Inflammatory macrophage (primary cell): ENCODE measurements around the gene TP53I13.

Source experiments
- DNase-seq, 2 donors: peaks; one replicate each; pipeline ENCODE4 v3.0.0-alpha.2; 2020 to 2022

TP53I13 gene

GRCh38 chr17:29582254-29582765, 13.8 kb downstream of the TP53I13 start:
- no peak for DNase-seq

- DNase-seq, result no peak
Measured at GRCh38 chr17:29582772-29583171, 14.3 kb downstream of the TP53I13 start.

DNA sequence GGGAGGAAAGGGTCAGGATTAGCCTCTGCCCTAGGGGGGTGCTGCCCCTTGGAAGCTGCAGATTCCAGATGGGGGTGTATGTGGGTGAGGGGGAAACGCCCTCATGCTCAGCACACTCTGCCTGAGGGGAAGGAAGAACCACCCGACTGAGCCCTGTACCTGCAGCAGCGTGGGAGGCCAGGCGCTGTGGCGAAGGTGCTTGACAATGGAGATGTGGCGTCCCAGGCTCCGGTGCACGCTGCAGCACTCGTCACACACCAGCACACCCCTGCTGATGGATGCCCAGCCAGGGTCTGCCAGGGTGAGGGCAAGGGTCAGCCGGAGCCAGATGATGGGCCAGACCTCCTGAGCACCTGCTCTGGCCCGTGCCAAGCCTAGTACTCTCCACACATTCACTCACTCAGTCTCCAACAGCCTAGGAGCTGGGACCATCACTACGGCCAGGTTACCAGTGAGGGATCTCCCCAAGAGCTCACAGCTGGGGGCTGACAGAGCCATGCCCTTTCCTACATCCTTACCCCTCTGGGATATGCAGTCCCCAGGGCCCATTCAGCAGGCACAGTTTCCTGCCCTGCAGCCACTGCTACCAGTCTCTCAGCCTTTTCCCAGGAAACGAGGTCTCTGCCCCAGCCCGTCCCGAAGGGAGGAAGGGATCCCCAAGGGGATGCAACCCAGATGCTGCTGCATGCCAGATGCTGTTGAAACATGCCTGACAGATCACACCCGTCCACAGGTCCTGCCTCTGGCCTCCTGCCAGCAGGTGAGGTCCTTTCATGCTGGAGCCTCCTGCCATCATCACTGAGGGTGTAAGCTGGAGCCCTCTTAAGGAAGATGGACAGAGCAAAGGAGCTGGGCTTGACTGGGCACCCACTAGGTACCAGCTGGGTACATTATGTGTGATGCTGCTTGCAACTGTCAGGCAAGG, 15.1 kb downstream of the TP53I13 start:
- no peak for DNase-seq

- no peak for DNase-seq
Measured at GRCh38 chr17:29584452-29585079, 16.1 kb downstream of the TP53I13 start.

DNA sequence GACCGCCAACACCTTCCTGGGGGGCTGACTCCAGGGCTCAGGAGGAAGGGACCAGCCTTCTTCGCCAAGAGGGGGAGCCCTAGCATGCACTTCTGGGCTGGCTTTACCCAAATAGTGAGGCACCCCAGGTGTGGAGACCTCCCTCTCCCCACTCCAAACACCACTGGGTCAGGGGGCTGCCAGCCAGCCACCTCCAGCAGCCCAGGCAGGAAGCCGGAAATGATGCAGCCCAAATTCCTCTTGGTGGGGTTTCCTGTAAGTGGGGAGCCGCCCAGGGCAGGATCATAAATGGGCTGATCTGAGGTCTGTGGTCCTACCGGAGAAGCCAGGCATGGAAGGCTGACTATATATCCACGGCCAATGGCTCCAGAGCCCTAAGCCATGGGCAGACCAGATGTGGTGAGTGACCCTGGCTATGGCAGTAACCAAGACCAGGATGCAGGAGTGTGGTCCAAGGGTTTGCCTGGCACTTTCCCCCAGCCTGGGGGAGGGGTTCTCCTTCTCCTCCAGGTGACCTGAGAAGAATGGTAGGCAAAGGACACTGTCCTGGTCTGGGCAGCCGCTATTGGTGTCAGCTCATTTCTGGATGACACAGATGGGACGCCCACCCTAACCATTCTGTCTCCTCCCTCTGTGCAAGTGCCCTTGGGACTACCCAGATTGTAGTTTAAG, 16.7 kb downstream of the TP53I13 start:
- DNase-seq, result peak in 1 of 2 donors; percentile 19

GRCh38 chr17:29586676-29587469, 18.4 kb downstream of the TP53I13 start:
- DNase-seq, result no peak

GRCh38 chr17:29587591-29587990, 19.1 kb downstream of the TP53I13 start:
- DNase-seq, result no peak

DNA sequence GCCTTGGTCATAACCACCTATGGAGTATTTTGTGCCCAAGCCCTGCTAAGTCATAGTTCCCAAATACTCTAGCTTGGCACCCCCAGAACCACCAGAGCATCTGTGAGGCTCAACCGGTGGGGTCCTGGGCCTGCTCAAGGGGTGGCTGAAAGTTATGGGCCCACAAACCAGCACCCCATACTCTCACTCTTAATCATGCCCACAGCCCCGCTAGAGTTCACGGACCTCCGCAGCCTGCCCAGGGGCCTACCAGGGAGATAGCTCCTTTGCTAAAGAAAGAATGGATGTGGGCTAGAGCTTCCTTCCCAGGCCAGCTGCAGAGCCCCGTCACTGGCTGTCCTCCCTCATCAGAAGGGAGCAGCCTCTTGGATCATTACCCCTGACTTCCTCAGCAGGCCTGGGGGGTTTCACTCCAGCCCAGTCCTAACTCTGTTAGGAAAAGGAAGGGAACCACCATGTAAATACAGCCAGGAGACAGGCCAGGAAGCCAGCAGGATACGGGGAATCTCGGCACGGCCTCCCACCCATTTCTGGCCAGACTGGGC, 19.6 kb downstream of the TP53I13 start:
- no peak for DNase-seq

GRCh38 chr17:29588562-29589411, 20.3 kb downstream of the TP53I13 start:
- peak in 1 of 2 donors; percentile 45 for DNase-seq

GRCh38 chr17:29589524-29590410, 21.3 kb downstream of the TP53I13 start, which contains the start of gene GIT1:
TSS of gene GIT1 (minus strand) at chr17:29589648. CDS start at chr17:29589378, 270 bp downstream.
- DNase-seq, result peak; percentile 88 to 93

DNA sequence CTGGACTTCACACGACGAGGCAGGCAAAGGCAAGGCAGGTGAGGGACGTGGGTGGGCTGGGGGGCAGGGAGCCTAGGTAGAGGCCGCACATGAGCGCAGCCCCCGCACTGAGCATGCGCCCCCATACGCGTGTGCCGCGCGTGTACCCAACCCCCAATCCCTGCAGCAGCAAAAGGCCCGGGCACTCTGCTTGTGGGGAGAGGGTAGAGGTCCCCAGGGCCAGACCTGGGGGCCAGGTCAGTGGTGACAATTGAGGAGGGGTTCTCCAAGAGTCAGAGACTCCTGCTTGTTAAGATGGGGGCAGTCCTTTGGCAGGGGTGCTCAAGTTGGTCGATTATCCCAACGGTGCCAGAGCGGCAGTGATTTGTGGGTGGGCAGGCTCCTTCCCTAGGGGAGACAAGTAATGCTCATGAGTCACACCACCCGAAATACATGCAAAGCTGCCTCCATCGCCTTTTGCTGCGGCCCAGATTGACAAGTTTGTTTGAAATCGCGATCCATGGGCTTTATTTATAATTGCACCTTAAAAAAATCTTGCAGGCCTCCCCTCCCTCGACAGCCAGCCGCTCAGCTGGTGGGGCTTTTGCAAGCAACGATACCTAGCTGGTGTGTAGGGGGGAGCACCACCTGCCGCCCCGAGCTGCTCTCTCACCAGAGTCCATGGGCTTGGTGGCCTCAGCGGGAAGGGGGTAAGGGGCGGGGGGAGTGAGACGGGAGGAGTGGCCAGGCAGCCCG, 22.1 kb downstream of the TP53I13 start:
- peak; percentile 29 to 71 for DNase-seq

DNA sequence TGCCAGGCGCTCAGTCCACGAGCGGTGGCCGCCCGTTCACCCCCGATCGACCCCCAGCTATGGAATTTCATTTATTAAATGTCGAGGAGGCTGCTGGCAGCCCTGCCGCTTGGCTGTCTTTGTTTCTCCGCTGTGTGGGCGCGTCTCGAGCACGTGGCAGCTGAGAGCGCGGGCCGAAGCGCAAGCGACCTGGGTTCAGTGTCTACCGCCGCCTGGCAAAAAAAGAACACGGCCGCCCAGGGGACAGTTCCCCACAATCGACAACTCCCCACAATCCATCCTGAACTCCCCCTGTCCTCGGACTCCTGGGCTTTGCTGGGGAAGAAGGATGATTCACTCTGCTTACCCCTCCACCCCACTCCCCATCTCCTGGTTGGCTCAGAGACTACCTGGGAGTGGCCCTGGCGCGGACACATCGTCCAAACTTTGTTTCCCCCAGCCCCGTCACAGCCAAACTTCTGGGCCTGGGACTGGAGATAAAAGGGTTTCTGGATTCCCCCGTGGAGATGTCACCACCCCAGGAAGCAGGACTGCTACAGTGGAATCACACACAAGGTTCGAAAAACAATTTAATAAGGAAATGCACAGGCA, 22.7 kb downstream of the TP53I13 start:
- DNase-seq, result peak; percentile 15 to 56

DNA sequence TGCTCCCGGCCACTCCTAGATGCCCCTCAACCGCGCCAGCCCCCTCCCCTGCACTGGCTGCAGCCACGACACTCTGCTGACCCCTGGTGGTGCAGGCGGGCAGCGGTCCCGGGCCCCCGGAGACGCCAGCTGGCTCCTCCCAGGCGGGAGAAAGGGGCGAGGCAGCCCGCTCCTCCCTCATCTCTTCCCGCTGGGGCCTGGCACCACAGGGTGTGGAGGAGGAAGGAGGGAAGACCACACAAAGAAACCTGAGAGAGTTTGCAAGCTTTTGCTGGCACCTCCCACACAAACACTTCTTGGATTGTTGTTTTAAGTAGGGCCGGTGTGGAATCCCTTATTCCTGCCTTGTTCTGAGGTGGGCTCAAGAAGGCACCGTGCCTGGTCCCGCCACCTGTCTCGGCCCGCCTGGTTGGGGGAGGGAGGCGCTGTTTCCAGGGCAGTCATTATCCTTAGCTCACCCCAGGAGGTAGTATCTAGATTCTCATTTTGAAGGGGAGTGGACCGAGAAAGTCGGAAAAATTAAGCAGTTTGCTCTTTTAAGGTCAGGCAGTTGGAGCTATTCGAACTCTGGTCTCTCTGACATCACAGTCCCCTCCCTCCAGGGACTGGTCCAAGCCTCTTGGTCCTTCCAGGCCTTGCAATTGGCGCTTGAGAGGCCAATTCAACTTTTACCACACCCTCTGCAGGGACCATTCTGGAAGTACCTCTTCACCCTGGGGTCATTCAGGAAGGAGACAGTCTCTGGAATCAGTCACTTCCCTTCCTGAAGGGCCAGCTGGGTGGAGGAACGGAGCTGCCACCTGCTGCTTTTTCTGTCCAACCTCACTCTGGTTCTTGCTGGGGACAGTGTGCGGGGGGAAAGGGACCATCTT, 23.5 kb downstream of the TP53I13 start:
- peak; percentile 64 to 65 for DNase-seq

DNA sequence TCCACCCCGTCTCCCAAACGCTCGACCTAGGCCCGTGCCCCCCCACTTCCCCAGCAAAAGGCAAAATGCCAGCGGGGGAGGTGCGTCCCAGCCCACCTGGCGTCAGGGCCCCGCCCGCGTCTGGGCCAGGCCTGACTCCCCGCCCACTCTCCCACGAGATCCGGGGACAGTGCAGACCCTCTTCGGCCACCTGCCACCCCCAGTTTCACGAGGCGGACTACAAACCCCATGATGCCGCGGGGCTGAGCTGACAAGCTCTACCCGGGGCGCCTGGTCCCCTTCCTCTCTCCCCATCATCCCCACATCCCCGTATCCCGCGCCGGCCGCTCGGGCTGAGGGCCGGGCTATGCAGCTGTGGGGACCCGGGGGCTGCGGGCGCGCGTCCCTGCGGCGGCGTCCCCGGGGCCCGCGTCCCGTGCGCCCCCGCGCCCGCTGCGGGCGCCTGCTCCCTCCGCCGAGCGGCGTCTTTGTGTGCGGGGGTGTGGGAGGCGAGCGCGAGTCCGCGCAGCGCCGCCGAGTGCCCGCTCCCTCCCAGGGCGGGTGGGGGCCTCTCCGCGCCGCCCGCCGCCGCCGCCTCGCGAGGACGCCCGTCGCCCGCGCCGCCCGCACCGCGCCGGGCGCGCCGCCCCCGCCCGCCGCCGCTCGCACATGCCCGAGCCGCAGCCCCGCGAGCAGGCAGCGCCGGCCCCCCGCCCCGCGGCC, 24.5 kb downstream of the TP53I13 start, which contains the start of gene ANKRD13B:
ANKRD13B (plus strand) TSS at position 283 of the 702 bp plus-strand sequence. CDS start 490 bp downstream, outside the sequence.
- no peak for DNase-seq

GRCh38 chr17:29593591-29594518, 25.4 kb downstream of the TP53I13 start:
- DNase-seq, result no peak
